Measurements from ENCODE around the gene GRID1. TPM values are rescaled to one million over a fixed set of nuclear protein-coding genes. Genes with fewer than 3 reads are reported as not detected.

GRID1 gene
- total RNA-seq, 1 donor from 2014 or later: under 0.01 TPM

GRCh38 chr10:86344281-86344680 is 22.3 kb downstream of the GRID1 start:
- no peak for TF ChIP-seq CTCF (IDR thresholded peaks at IDR 0.05; ENCODE audit: insufficient read depth, low read length, severe bottlenecking)
- Histone ChIP-seq H3K36me3 (ENCODE audit: control insufficient read depth, insufficient read depth, low read length) (no peaks in the 10 kb centered on the region), H3K4me3 (ENCODE audit: low read depth, low read length) (no peak overlapping the region), H3K27me3 (ENCODE audit: control insufficient read depth, insufficient read depth, low read length) (no peaks in the 10 kb centered on the region)
- FAIRE-seq (no peak), DNase-seq (ENCODE audit: low read depth) (no peak)

GRCh38 chr10:86343761-86344160 is 22.8 kb downstream of the GRID1 start:
- Histone ChIP-seq H3K36me3 (ENCODE audit: control insufficient read depth, insufficient read depth, low read length) (no peaks in the 10 kb centered on the region), H3K27me3 (ENCODE audit: control insufficient read depth, insufficient read depth, low read length) (no peaks in the 10 kb centered on the region), H3K4me3 (ENCODE audit: low read depth, low read length) (no peak overlapping the region)
- FAIRE-seq (no peak), DNase-seq (ENCODE audit: low read depth) (no peak)
- no peak for TF ChIP-seq CTCF (IDR thresholded peaks at IDR 0.05; ENCODE audit: insufficient read depth, low read length, severe bottlenecking)

- no peak for DNase-seq (ENCODE audit: low read depth)
- no peaks in the 10 kb centered on the region for H3K27me3 ChIP-seq (ENCODE audit: control insufficient read depth, insufficient read depth, low read length)
- no peak for FAIRE-seq
- TF ChIP-seq CTCF (IDR thresholded peaks at IDR 0.05; ENCODE audit: insufficient read depth, low read length, severe bottlenecking): no peak
- no peak overlapping the region for H3K4me3 ChIP-seq (ENCODE audit: low read depth, low read length)
- no peaks in the 10 kb centered on the region for H3K36me3 ChIP-seq (ENCODE audit: control insufficient read depth, insufficient read depth, low read length)
Observed at GRCh38 chr10:86342111-86342863, 24.3 kb downstream of the GRID1 start.

- H3K27me3 ChIP-seq (ENCODE audit: control insufficient read depth, insufficient read depth, low read length): no peaks in the 10 kb centered on the region
- no peak for TF ChIP-seq CTCF (IDR thresholded peaks at IDR 0.05; ENCODE audit: insufficient read depth, low read length, severe bottlenecking)
- no peaks in the 10 kb centered on the region for H3K36me3 ChIP-seq (ENCODE audit: control insufficient read depth, insufficient read depth, low read length)
- H3K4me3 ChIP-seq (ENCODE audit: low read depth, low read length): no peak overlapping the region
- no peak for DNase-seq (ENCODE audit: low read depth)
- FAIRE-seq: no peak
Observed at GRCh38 chr10:86341361-86341811, 25.2 kb downstream of the GRID1 start.

GRCh38 chr10:86340991-86341260 is 25.7 kb downstream of the GRID1 start:
- TF ChIP-seq CTCF (IDR thresholded peaks at IDR 0.05; ENCODE audit: insufficient read depth, low read length, severe bottlenecking): no peak
- Histone ChIP-seq H3K4me3 (ENCODE audit: low read depth, low read length) (no peak overlapping the region), H3K36me3 (ENCODE audit: control insufficient read depth, insufficient read depth, low read length) (no peaks in the 10 kb centered on the region), H3K27me3 (ENCODE audit: control insufficient read depth, insufficient read depth, low read length) (no peaks in the 10 kb centered on the region)
- FAIRE-seq: no peak
- DNase-seq (ENCODE audit: low read depth): no peak

All from bronchial epithelial cell (primary cell).